ENCODE data around the gene PRICKLE3.
A peak's percentile ranks its signal among the peaks of the same experiment; 100 is the strongest.
"Not testable (repeated sequence)": the region's sequence is repeated elsewhere in the genome, so short reads cannot be mapped to it uniquely, and the experiment has no call there.

The PRICKLE3 gene

DNA sequence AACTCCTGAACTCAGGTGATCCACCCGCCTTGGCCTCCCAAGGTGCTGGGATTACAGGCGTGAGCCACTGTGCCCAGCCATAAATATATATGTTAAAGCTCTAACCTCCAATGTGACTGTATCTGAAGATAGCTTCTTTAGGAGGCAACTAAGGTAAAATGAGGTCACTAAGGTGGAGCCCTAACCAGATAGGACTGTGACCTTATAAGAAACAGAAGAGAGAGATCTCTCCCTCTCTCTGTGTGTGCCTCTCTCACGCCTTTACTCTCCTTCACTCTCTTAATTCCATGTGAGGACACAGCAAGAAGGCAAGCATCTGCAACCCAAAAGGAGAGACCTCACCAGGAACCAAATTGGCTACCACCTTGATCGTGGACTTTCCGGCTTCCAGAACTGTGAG is 24.5 kb downstream of the PRICKLE3 start:
- DNase-seq (ENCODE audit: low read depth) = no peak

GRCh38 chrX:49160908-49161307 is 25.3 kb downstream of the PRICKLE3 start:
- DNase-seq (ENCODE audit: low read depth) = no peak

DNA sequence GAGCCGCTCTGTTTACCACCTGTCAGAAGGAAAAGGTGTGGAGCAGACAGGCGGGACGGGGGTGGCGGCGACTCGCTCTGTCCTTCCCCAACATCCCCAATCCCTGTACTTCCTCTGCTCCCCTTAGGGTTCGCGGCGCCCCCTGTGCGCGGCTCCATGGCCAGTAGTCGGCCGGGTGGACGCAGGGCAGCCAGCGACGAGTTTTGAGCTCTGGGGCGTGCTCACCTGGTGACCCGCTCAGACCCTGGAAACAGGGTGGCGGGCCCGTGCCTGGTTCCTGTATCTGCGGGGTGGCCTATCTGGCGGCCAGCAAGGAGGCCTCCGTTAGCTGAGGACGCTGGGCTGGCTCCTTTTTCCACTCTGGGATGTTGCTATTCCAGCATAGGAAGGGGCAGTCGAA is 29.0 kb downstream of the PRICKLE3 start:
- DNase-seq (ENCODE audit: low read depth) = no peak

DNA sequence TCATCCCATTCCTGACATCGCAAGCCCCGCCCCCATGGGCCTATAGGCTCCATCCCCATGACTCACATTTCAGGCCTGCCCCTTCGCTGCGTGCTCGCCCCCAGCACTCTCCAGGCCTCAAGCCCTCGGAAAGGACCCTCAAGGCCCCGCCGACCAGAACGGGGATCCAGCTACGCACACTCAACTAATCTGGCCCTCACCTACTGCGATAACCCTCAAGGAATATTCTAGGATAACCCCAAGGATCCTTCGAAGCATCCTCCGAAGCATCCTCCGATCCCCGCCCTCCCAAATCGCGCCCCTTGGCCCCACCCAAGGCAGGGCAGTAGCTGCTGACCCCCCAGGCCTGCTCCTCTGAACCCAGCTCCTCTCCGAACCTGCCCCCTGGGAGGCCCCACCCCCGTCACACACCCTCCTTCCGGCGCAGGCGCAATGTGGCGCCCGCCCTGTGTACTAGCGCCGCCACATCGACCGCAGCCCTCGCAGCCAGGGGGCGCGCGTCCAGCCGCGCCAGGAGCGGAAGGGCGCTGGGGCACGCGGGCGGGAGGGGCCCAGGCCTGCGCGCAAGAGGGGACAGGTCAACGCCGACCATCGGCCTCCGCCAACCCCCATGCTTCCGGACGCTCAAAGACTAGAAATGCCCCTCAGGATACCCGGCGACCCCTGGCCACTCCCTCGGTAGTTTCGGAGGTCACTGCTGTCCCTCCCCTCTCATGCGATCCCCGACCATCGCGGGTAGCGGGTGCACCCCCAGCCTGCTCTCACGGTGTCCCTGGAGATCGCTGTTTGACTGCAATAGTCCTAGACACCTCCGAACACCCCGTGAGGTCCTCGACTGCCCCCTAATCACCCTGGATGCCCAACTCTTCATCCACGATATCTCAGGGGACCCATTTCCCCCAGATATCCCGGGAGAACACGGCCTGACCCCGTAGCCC is 30.0 kb downstream of the PRICKLE3 start:
- peak; percentile 73 for DNase-seq (ENCODE audit: low read depth)

DNA sequence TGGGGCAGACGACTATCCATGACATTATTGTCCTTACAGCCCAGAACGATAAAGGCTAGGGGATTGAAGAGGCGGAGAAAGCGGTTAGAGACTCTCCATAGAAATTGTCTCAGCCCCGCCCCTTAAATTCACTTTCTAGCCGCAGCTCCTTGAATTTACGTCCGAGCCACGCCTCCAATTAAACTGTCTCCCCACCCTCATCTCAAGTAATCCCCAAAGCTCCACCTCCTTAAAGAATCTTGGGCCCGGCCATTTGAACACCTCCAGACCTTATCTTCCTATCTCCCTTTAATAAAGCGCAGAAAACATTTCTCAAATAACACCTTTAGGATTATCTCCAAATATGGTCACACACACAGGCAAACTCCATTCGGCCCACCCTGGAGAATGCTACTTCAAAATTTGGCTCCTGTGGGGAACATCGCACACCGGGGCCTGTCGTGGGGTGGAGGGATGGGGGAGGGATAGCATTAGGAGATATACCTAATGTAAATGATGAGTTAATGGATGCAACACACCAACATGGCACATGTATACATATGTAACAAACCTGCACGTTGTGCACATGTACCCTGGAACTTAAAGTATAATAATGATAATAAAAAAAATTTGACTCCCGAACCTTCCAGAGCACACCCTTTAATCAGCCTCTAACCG is 30.8 kb downstream of the PRICKLE3 start:
- no peak for DNase-seq (ENCODE audit: low read depth)

DNA sequence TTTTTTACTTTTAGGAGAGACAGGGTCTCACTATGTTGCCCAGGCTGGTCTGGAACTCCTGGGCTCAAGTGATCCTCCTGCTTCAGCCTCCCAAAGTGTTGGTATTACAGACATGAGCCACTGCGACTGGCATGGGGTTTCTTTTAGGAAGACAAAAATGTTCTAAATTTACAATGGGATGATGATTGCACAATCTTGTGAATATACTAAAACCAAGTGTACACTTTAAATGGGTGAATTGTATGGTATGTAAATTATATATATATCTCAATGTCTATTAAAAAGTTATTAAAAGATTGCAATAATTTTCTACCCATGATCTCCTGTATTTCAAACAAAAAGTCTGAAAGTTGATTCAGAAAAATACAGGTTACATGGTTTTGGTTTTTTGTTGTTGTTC is 32.7 kb downstream of the PRICKLE3 start:
- no peak for DNase-seq (ENCODE audit: low read depth)

DNA sequence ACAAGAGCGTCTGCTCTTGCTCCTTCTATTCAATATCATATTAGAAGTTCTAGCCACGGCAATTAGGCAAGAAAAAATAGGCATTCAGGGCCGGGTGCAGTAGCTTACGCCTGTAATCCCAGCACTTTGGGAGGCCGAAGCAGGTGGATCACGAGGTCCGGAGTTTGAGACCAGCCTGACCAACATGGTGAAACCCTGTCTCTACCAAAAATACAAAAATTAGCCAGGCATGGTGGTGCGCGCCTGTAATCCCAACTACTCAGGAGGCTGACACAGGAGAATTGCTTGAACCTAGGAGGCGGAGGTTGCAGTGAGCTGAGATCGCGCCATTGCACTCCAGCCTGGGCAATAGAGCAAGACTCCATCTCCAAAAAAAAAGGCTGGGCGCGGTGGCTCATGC is 36.9 kb downstream of the PRICKLE3 start:
- DNase-seq (ENCODE audit: low read depth) = not testable (repeated sequence)

GRCh38 chrX:49148390-49149100 is 37.6 kb downstream of the PRICKLE3 start:
- DNase-seq (ENCODE audit: low read depth) = not testable (repeated sequence)

- DNase-seq (ENCODE audit: low read depth) = no peak
Observed at GRCh38 chrX:49147936-49148335, 38.2 kb downstream of the PRICKLE3 start.

DNA sequence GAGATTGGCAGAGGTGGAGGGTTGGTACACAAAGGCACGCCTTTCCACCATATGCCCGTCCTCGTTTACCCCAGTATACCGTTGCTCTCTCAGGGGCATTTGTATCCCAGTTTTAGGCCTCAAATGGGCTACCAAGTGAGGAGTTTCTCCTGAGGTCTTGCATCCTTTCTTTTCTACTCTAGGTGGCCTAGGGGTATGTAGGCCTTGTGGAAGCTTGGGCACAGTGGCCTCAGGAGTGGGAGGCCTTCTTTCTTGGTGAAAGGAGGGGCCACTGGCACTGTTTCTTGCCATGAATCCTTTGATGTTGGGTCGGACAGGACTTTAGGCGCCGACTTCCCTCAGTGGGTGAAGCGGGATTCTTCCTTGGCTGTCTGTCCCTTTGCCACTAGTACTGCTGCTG is 38.9 kb downstream of the PRICKLE3 start:
- DNase-seq (ENCODE audit: low read depth) = no peak

DNA sequence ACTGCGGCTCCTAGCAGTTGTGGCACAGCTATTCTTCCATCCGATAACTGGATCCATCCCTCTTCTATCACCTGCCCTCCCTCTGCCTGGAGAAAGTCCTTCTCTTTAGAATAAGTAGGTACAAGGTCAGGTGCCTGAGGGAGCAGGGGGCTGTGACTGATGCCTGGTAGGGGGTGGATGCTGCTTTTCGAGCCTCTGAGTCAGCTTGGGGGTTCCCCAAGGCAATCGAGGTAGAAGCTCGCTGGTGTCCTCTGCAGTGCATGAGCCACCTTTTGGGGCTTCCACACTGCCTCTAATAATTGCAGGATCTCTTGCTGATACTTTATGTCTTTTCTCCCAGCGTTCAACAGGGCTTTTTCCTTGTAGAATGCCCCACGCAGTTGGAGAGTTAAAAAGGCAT is 43.0 kb downstream of the PRICKLE3 start:
- not testable (repeated sequence) for DNase-seq (ENCODE audit: low read depth)

DNA sequence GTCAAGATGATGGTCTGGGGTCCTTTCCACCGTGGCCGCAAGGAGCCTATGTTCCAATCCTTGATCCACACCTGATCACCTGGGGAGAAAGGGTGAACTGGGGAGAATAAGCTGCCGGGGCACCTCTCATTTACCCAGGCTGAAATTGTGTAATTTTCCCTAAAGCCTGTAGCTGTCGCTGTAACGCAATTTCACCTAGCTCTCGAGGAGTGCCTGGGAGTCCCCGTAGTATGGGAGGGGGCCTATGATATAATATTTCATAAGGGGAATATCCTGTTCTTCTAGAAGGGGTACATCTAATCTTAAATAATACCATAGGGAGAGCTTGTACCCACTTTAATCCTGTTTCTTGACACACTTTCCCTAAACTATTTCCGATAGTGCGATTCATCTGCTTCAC is 43.9 kb downstream of the PRICKLE3 start:
- DNase-seq (ENCODE audit: low read depth) = not testable (repeated sequence)

DNA sequence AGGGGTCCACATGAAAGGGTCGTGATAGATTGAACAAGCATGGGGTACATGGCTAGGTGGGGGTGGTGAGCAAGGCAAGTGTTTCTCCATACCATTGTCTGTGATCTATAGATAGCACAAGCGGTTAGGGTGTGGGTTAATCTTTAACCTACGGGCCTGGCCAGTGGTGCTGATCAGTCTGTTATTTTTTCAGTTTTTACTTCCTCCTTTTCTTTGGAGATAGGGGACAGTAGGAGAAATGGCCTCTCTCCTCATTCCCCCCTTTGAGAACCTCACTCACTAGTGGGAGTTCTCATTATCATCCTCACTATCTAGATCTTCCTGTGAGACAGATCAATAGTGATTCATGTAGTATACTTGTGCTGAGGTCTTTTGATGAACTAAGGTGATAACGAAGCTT is 46.5 kb downstream of the PRICKLE3 start:
- DNase-seq (ENCODE audit: low read depth) = no peak

GRCh38 chrX:49137492-49137891 is 48.7 kb downstream of the PRICKLE3 start:
- no peak for DNase-seq (ENCODE audit: low read depth)

DNA sequence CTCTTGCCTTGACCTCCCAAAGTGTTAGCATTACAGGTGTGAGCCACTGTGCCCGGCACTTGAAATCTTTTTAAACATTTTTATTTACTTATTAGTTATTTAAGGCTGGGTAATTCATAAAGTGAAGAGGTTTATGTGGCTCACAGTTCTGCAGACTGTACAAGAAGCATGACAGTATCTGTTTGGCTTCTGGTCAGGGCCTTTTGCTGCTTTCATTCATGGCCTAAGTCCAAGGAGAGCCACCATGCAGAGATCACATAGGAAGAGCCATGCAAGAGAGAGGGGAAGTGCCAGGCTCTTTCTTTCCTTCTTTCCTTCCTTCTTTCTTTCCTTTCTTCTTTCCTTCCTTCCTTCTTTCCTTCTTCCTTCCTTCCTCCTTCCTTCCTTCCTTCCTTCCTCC is 52.4 kb downstream of the PRICKLE3 start:
- no peak for DNase-seq (ENCODE audit: low read depth)

DNA sequence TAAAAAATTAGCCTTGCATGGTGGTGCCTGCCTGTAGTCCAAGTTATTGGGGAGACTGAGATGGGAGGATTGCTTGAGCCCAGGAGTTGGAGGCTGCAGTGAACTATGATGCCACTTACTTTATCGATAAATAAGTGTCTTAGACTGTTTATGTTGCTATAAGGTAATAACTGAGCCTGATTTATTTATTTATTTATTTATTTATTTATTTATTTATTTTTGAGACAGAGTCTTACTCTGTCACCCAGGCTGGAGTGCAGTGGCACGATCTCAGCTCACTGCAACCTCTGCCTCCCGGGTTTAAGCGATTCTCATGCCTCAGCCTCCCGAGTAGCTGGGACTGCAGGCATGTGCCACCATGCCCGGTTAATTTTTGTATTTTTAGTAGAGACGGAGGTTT is 53.9 kb downstream of the PRICKLE3 start:
- DNase-seq (ENCODE audit: low read depth) = not testable (repeated sequence)

DNA sequence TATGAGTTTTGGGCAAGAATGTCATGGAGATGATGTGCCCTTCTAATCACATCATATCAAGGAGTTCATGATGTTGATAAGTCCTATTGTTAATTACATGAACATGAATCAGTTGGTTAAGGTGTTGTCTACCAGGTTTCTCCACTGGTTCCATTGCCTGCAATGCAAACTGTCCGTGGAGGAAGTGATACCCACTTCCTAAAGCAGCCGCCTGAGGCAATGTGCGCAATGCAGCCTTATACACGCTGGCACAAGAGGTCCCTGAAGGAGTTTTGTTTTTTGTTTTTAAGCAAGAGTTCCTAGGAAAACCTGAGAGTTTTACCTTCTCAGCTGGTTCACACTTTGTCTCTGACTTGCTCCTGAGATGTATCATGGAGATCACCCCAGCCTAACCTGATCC is 56.7 kb downstream of the PRICKLE3 start:
- no peak for DNase-seq (ENCODE audit: low read depth)

DNA sequence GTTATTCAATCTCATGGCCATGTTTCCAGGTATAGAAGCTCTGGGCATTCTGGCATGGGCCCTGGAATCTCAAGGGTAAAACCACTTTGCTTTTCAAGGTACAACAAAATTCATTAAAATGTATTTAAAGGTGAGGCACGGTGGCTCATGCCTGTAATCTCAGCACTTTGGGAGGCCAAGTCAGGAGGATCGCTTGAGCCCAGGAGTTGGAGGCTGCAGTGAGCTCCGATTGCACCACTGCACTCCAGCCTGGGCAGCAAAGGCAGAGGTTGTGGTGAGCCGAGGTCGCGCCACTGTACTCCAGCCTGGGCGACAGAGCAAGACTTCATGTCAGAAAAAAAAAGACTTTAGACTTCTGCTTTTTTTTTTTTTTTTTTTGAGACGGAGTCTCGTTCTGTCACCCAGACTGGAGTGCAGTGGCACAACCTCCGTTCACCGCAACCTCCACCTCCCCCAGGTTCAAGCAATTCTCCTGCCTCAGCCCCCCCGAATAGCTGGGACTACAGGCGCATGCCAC is 58.4 kb downstream of the PRICKLE3 start:
- not testable (repeated sequence) for DNase-seq (ENCODE audit: low read depth)

Measured in activated T-helper 1 cell treated with Interleukin-2 at 50 U/mL for 16 hours (primary cell).